HG03469 (cell line): ENCODE data around the gene UCP3.
A peak's percentile ranks its signal among the peaks of the same experiment; 100 is the strongest.

Experiments
- ATAC-seq: cut with Tn5 transposase; IDR thresholded peaks from one replicate; pipeline ENCODE4 v1.9.1; 2021; ENCODE audit warnings: mild to moderate bottlenecking, moderate library complexity, moderate number of reproducible peaks; ENCODE audit not compliant: unreplicated experiment

The UCP3 gene

DNA sequence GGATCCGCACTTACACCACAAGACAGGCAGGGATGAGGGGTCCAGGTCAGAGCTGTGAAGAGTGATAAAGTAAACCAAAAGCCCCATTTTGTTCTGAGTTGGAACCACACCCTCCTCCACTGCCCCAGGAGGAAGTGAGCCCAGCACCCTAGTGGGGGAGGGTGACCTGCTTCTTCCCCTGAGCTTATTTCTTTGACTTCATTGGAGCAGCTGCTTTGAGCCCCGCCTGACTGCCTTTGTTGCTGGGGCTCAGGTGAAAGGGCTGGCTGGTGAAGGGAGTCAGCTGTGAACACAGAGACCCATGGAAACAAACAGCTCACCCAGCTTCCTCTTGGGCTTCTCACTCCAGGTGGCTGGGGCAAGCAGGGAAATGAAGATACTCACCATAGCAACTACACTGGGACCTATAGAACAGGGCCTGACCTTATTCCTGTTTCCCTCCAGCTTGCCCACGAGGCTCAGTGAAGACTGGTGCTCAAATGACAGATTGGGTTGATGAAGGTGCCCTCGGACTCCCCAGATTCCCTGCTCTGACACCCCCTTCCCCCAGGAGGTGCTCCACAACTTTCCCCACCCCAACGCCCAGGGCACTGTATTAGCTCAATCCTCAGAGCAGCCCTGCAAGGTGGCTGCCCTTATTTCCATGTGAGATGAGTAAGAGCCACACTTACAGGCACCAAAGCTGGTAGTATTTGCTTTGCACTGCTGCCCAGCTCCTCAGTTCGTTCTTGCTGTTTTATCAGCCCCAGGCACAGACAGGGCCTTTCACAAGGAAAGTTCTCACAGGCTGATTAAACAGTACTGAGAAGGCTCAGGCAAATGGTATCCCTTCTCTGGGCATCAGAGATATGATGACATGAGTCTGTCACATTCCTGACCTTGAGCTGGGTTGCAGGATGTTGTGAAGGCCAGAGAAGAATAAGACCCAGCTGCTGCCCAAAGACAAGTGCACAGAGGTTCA is 28.6 kb downstream of the UCP3 start:
- ATAC-seq, result peak; percentile 32

DNA sequence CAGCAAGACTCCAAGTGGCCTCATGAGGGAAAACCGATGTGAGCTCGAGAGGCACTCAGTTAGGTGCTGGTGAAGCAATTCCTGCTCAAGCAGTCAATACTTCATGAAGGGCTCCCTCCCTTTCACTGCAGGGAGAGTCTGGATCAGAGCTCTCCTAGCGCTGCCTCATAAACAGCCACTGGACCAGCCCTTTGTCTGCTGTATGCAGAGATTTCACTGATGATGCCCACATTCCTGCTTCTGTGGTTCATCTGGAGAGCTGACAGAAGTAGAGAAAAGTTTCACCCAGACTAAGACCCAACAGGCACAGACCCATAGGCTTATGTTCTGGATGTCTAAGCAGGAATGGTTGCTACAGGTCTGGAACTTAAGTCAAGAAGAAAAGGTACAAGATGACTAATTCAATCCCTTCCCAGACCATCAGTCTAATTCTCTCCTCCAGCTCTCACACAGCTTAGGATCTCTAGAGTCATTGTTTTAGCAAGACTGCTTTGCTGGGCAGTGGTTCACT is 30.3 kb downstream of the UCP3 start:
- no peak for ATAC-seq

DNA sequence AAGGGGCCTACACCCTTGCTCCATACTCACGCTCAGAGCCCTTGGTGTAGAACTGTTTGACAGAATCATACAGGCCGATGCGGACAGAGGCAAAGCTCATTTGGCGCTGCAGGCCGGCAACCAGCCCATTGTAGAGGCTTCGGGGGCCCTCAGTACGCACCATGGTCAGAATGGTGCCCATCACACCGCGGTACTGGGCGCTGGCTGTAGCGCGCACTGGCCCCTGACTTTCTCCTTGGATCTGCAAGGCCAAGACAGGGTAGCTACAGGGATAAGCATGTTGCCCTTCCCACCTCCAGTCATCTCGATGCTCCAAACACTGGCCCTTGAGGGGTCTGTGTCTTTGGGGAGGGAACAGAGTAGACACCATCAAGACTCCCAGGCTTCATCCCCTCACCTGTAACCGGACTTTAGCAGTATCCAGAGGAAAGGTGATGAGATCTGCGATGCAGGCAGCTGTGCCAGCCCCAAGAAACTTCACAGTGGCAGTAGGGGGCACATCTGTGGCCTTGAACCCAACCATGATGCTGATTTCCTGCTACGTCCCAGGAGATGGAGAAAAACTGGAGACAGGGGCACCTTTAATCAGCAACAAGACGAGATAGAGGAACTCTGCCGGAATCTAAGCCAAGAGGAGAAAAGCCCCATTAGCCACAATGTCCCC is 30.9 kb downstream of the UCP3 start:
- ATAC-seq, result no peak

DNA sequence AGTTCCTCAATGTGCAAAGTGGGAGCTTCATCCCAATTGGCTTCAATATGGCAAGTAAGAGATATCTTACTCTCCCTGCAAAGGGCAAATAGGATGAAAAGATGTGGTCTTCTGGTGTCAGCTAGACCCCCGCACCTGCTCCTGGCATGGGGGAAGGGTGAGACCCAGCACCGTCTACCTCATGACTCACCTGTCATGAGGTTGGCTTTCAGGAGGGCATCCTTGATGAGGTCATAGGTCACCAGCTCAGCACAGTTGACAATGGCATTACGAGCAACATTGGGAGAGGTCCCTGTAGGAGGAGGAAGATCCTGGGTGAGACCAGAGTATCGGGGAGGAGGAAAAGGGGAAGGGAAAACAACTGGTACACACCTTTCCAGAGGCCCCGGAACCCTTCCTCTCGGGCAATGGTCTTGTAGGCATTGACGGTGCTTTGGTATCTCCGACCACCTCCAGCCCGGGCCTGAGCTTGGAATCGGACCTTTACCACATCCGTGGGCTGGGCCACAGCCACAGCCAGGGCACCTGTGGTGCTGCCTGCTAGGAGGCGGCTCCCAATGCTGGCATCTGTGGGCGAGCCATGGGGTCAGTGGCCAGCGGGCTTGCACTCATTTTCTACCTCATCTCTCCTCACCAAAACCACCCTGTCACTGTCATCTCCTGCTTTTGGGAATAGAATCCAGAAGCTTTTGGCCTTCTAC is 32.3 kb downstream of the UCP3 start:
- no peak for ATAC-seq

DNA sequence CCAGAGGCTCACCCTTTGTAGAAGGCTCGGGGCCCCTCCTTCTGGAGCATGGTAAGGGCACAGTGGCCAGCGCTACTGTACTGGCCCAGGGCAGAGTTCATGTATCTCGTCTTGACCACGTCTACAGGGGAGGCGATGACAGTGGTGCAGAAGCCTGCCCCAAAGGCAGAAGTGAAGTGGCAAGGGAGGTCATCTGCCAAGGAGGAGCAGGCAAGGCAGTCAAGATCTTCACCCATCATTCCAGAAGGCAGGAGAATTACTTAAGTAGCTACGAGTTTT is 33.5 kb downstream of the UCP3 start:
- no peak for ATAC-seq

DNA sequence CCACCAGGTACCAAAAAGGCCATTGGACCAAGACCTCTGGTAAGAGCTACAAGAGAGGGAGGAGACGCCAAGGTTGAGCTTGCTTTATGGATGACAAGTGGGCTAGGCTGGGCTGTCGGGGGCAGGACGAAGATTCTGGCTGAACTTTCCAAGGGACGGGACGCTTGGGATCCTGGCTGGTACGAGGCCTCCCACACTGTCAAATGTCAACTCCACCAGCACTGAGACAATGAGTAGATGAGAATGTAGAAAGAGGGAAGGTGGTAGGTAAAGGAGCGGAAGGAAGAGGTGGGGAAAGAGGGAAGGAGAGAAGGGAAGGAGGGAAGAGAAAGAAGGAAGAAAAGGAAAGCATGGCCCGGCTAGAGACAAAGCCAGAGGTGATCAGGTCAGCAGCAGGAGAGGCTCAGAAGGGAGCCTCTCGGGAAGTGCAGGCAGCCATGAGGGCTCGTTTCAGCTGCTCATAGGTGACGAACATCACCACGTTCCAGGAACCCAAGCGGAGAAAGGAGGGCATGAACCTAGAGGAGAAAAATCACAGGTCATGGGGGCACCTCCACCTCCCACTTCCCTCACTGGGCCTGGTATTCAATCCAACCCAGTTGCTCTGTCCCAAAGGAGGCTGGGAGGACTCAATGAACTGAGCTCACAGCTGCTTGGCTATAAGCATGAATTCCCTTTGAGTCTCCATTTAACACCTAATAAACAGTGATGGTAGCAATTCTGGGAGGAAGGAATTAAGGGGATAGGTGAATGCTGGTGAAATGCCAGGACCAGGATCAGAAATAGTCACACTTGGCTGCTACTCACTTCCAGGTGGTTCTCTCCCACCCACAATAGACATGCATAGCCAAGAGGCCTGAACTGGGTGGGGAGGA is 34.0 kb downstream of the UCP3 start:
- ATAC-seq, result no peak

DNA sequence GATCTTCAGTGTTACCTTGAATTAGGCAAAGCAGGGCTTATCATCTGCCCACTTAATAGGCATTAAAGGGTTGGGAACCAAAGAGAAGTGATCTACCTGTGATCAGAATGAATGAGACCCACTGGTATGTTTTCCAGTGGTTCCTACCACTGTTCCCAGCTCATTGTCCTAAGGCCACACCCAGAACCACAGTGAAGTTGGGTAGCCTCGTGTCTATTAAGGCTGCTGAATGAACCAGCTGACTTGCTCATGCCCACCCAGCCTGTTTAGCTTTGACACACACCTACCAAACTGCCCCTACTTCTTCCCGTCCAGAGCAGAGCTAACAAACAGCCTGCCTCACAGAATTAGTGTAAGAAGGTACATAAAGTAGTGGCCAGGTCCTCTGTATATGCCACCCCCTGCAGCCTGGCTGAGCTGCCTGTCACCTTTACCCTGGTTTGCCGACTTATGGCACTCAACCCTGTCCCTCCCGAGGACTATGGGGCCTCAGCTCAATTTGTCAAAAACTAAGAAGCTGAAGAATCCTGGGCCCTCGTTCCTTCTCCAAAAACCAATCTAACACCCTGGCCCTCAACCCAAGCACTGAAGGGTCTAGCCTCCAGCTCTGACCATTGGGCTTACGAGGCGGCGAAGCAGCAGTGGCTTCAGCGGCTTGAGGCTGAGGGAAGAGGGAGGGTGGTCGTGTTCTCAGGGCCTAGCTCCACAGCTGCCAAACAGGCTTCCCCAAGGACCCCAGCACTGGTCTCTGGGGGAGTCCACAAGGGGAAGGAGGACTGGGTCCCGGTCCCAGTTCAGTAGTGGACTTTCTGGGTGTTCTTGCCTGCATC is 36.0 kb downstream of the UCP3 start:
- ATAC-seq, result no peak

DNA sequence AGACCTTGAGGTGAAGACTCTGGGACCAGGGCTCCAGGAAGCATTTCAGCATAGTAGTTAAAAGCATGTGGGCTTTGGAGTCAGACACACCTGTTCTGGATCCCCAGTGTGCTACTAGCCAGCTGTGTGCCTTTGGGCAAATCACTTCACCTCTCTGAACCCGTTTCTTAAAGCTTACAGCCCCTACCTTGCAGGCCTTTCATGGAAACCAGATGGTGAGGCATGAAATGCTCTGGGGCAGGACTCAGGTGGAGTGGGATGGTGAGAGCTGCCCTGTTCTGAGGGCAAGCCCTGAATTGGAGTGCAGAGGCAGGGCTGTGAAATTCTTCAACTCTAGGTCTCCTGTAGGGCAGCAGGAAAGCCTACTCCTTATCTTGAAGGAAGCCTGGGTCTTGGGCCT is 36.7 kb downstream of the UCP3 start:
- ATAC-seq, result no peak

DNA sequence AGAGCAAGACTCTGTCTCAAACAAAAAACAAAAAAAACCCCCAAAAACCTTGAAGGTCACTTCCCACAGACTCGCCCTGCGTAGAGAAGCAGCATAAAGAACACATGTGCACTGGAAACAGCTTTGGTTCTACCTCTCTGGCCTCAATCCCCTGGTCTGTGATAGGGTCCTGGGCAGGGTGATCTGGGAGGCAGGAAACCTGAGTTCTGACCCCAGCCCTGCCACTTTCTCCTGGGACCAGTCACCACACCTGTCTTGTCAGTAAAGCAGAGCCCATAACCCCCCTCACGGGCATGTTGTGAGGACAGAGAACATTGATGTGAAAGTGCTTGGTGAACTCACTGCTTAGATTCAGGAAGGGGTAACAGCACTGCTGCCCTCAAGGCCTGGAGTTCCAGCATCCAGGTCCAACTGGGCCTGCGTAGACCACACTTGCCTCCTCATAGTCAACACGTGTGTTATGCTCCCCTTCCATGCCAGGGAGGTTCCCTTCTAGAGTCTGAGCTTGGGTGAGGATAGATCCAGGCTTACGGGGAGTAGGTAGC is 37.6 kb downstream of the UCP3 start:
- ATAC-seq, result no peak

DNA sequence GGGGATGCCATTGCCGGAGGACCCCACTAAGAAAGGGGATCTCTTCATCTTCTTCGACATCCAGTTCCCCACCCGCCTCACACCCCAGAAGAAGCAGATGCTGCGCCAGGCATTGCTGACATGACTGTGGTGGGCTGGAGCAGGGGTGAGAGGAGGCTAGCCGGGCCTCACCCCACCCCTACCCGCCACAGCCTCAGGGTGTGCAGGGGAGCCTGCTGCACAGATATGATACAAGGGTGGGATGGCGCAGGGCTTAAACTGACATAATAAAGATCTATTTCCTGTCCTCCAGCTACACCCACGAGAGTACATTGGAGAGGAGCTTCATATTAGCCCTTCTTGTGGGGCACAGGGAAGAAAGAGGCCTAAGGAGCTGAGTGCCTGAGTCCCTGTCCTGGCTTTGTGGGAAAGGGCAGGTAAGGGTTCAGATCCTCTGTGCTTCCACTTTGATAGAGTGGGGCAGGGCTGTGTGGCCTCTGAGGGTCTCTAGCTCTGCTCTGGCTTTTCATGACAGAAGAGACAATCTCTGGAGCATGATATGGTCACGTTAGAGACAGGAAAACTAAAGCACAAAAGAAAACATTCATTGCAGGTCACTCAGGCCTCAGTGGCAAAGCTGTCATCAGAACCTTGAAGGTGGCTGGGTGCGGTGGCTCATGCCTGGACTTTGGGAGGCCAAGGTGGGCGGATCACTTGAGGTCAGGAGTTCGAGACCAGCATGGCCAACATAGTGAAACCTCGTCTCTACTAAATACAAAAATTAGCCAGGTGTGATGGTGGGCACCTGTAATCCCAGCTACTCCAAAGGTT is 38.7 kb downstream of the UCP3 start:
- no peak for ATAC-seq

DNA sequence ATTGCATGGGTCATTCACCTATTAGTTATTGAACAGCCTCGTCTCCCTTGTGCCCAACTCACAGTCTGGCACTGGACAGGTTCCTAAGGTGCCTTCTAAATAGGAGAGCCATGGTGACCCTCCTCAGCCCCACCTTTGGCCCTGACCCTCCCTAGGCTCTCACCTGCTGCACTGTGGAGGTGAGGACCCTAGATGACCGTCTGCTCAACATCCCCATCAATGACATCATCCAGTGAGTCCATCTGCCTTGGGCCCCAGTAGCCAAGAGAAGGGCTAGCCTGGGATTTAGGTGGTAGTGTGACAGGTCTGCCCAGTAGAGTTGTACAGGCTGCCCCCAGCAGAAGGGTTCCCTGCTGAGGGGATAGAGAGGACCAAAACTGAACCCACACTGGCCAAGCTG is 39.8 kb downstream of the UCP3 start:
- ATAC-seq, result no peak

DNA sequence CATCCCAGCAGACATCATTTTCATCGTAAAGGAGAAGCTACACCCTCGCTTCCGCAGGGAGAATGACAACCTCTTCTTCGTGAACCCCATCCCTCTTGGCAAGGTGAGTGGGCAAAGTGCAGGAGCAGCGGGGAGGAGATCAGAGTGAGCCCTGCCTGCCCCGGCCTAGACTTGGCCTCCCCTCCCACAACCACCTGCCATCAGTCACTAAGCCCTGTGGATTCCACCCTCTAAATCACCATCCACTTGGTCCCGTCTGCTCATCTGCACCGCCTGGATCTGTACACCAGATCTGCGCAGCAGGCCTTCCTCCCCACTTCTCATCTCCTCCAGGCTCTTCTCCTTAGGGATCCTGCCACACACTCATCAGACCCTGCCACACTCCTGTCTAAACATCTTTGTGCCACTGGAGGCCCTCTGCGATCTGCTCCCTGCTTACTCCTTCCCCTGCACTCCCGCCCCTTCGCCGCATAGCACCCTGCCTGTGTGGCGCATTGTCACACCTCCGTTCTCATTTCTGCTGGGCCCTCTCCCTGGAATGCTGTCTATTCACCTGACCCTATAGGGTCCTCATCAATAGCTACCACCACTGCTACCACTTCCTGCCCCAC is 40.4 kb downstream of the UCP3 start:
- no peak for ATAC-seq

DNA sequence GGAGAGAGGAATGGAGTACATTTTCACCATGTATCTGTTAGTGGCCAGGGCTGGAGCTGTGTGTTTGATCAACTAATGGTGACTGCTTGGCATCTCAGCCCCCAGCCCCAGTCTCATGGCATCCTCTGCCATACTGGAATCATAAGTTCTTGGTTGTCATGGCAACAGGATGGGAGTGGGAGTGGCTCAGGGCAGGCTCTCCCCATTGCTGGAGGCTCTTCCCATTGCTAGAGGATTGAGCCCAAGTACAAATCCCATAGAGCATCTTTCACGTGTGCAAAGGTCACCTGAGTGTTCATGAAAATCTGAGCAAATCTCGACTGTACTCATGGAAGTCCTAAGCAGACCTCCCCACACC is 43.1 kb downstream of the UCP3 start:
- ATAC-seq, result no peak

DNA sequence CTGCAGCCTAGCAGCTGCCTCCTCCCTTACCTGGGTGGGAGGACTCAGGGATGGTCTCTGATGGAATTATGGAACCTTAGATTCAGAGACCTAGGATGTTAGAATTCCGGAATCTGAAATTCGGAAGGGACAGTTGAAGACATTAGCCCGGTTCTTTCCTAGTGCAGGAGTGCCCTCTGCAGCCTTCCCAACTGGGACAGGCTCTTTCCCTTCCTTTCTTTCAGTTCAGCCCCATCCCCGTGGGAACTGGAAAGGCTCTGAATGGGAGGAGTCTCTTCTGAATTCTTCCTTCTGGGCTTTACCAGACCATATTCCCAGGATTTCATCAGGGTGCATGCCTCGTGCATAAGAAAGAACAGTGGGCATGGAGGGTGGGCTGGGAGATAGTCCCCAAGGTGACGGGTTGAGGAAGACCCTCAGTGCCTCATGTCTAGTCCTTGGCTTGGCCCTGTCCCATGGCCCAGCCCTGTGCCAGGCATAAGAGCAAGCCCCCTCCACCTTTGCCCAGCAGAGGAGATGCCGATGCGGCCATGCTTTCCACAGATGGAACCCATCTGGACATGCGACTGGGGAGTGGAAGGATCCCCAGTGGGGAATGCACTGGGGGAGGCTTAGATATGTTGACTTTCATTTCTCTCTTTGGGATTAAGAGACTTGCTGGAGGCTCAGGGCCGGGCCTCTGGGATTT is 43.7 kb downstream of the UCP3 start:
- ATAC-seq, result no peak

DNA sequence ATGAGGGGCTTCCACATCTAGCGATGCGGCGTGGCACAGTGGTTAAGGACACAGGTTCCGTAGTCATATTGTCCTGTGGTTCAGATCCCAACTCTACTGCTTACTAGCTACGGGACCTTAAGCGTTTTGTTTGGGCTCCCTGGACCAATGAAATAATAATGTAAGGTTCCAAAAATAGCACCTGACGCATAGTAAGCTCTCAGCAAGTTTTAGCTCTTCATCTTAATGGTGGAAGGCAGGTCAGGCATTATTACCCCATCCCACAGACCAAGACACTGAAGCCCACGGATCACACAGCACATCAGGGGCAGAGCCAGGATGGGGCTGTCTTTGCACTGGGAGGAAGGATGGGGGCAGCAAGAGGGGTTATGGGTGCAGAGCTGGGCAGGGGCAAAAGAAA is 45.0 kb downstream of the UCP3 start:
- ATAC-seq, result no peak

DNA sequence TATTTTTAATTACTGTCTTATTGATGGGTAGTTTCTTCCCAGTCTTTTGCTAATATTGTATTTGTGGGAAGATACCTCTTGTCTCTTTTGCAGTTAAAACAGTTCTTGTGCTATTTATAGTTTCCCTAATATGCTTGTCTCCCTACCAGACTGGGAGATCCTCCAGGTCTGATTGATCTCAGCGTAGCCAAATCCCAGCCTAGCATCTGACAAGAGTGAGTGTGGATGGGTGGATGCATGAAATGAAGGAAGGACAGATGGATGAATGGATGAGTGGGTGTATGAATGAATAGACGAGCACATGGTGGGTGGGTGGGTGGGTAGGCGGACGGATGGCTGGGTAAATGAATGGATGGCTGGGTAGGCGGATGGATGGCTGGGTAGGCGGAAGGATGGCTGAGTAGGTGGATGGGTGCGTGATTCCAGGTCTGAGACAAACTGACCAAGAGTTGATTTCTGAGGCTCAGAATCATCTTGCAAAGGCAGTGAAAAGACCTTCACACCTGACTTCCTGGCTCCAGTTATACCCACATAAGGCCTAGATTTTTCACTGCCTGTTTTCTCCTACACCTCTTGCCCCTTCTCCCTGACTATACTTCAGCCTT is 46.7 kb downstream of the UCP3 start:
- no peak for ATAC-seq

DNA sequence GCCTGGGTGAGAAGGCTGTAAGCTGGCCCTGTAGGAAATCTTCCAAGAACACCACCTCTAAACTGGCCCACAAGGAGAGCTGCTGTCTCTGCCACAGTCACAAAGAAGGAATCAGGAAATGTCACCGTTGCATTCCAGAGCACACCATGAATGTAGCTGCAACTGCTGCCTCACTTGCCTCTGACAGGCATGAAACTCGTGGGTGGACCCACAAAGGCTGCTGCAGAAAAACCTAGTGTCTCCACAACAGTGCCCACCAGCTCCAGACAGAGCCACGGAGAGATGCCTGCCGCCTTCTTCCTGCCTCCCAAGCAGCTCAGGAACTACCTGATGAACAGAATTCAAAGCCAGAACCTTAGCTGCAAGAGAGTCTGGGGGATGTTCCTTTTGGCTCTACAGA is 47.6 kb downstream of the UCP3 start:
- no peak for ATAC-seq
